Esophagus squamous epithelium (tissue), 5 donors: Measurements from ENCODE around the gene KDM4E. TPM values are rescaled to one million over a fixed set of nuclear protein-coding genes. Genes with fewer than 3 reads are reported as not detected.
"Not testable (repeated sequence)": the region's sequence is repeated elsewhere in the genome, so short reads cannot be mapped to it uniquely, and the experiment has no call there.

Source experiments
- DNase-seq: peaks from one replicate; lab custom pipeline; 2025; lab: John Stamatoyannopoulos, UW
- H3K27ac ChIP-seq, 4 donors: fragments of 200-600 bp; sonication (generic); one replicate each; pipeline ENCODE4 v1.5.1; 2016 to 2019; ENCODE audit warnings: mild to moderate bottlenecking in 1 of 4
- H3K27me3 ChIP-seq, 4 donors: fragments of 200-600 bp; sonication (generic); 1 replicate in 3 of 4; 2 replicates in 1 of 4; pipeline versions ENCODE4 v1.5.1 to v1.6.0; 2017 to 2021; ENCODE audit warnings: antibody characterized with exemption in 1 of 4
- H3K36me3 ChIP-seq, 3 donors: fragments of 200-600 bp; sonication (generic); one replicate each; pipeline ENCODE4 v1.5.1; 2016 to 2019
- H3K4me1 ChIP-seq, 3 donors: fragments of 200-600 bp; sonication (generic); one replicate each; pipeline ENCODE4 v1.5.1; 2017 to 2019
- H3K4me3 ChIP-seq, 4 donors: fragments of 200-600 bp; sonication (generic); 1 replicate in 3 of 4; 2 replicates in 1 of 4; pipeline ENCODE4 v1.5.1; 2016 to 2019; ENCODE audit warnings: mild to moderate bottlenecking in 2 of 4, moderate library complexity in 1 of 4
- H3K9me3 ChIP-seq, 3 donors: fragments of 200-600 bp; sonication (generic); one replicate each; pipeline ENCODE4 v1.5.1; 2016 to 2019
- POLR2A ChIP-seq, 4 donors: fragments of 450-650 bp; IDR thresholded peaks; one replicate each; pipeline ENCODE4 v1.6.1; 2017; ENCODE audit warnings: antibody characterized with exemption in 4 of 4, mild to moderate bottlenecking in 4 of 4, moderate library complexity in 3 of 4
- WGBS, 2 donors: methylation state at CpG; one replicate each; pipeline ENCODE4 v1.1.5; 2018; 5-methylcytosine and 5-hydroxymethylcytosine counted together
- intact Hi-C: fragments of 100-400 bp; cut with DNase I; formaldehyde crosslinking; loops from one replicate; pipeline ENCODE4 v1.15.0; 2022
- total RNA-seq, 4 donors: library from RNA; depleted of rRNA; stranded (reverse); fragments of >200 nt; gene quantifications; one replicate each; pipeline ENCODE4 v1.1.0, GENCODE V29; 2016
- TF ChIP-seq, protein P1 (sequence below), 6 experiments: fragments of 450-650 bp in 4 of 6; fragments of 200-600 bp in 2 of 6; sonication (generic) in 2 of 6; IDR thresholded peaks; one replicate each; pipeline ENCODE4 v1.5.1; 2016 to 2019; ENCODE audit warnings: antibody characterized with exemption in 6 of 6, mild to moderate bottlenecking in 4 of 6, moderate library complexity in 4 of 6
- donor health status: DM: yes; HTN: yes; CAD: no.

KDM4E gene
- total RNA-seq, 4 donors from 2014 or later: not detected

GRCh38 chr11:95035316-95035715, 10.3 kb downstream of the KDM4E start:
- no peaks in the 10 kb centered on the region for H3K9me3 ChIP-seq
- no peak for TF ChIP-seq POLR2A (IDR thresholded peaks at IDR 0.05)
- TF ChIP-seq, protein P1, sequence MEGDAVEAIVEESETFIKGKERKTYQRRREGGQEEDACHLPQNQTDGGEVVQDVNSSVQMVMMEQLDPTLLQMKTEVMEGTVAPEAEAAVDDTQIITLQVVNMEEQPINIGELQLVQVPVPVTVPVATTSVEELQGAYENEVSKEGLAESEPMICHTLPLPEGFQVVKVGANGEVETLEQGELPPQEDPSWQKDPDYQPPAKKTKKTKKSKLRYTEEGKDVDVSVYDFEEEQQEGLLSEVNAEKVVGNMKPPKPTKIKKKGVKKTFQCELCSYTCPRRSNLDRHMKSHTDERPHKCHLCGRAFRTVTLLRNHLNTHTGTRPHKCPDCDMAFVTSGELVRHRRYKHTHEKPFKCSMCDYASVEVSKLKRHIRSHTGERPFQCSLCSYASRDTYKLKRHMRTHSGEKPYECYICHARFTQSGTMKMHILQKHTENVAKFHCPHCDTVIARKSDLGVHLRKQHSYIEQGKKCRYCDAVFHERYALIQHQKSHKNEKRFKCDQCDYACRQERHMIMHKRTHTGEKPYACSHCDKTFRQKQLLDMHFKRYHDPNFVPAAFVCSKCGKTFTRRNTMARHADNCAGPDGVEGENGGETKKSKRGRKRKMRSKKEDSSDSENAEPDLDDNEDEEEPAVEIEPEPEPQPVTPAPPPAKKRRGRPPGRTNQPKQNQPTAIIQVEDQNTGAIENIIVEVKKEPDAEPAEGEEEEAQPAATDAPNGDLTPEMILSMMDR (IDR thresholded peaks at IDR 0.05): no peak
- no peak overlapping the region for H3K27ac ChIP-seq
- H3K27me3 ChIP-seq: peaks cover 0 to 18% (median 0%) of the 10 kb centered on the region in 4 donors
- H3K4me1 ChIP-seq: no peaks in the 10 kb centered on the region
- H3K36me3 ChIP-seq: no peaks in the 10 kb centered on the region
- WGBS, 2 donors: 19 to 58% methylated on average over 2 of the region's 2 CpGs
- no peak for DNase-seq
- no peak overlapping the region for H3K4me3 ChIP-seq
- intact Hi-C loops: no loop called here

DNA sequence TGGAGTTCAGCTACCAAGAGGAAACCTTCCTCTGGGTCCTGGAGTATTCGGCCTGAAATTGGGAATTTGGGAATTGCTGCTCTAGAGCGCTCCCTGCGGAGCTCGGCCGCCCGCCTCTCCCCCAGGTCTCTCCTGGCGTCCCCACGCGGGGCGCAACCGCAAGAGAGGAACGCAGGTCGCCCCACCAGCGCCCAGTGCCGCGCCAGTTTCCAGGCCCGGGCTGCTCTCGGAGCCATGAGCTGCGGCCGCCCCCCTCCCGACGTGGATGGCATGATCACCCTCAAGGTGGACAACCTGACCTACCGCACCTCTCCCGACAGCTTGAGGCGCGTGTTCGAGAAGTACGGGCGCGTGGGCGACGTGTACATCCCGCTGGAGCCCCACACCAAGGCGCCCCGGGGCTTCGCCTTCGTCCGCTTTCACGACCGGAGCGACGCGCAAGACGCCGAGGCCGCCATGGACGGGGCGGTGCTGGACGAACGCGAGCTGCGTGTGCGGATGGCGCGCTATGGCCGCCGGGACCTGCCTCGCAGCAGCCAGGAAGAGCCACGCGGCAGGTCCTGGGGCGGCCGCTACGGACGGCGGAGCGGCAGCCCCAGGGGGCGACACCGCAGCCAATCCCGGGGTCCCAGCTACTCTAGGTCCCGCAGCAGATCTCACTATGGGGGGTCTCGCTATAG, 12.4 kb downstream of the KDM4E start:
- H3K9me3 ChIP-seq, H3K36me3 ChIP-seq, intact Hi-C loops, H3K27ac ChIP-seq, H3K4me1 ChIP-seq, DNase-seq: not testable (repeated sequence)
- peaks cover 0 to 29% (median 0%) of the 10 kb centered on the region in 4 donors for H3K27me3 ChIP-seq
- H3K4me3 ChIP-seq: peak overlapping the region; percentile 16 to 56 (median 42)
- WGBS, 2 donors: 27 to 59% methylated on average over 3 to 15 of the region's 71 CpGs

DNA sequence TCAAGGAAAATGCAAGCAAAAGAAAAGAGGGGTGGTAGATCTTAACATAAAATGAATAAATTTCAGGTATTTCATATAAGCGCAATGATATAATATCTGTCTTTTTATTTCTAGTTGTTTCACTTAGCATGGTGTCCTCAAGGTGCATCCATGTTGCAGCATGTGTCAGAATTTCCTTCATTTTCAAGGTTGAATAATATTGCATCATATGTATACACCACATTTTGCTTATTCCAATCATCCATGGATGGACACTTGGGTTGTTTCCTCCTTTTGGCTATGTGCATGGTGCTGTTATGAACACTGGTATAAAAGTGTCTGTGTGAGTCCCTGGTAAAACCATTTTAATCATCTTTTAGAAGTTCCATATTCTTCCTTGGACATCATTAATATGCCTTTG, 17.2 kb downstream of the KDM4E start:
- Histone ChIP-seq H3K27ac (no peak overlapping the region), H3K4me1 (no peaks in the 10 kb centered on the region), H3K9me3 (no peaks in the 10 kb centered on the region), H3K36me3 (no peaks in the 10 kb centered on the region), H3K27me3 (peaks cover 0 to 37% (median 0%) of the 10 kb centered on the region in 4 donors), H3K4me3 (no peak overlapping the region)
- 92 to 100% methylated on average over 1 of the region's 1 CpG for WGBS, 2 donors
- no peak for DNase-seq
- no peak for TF ChIP-seq POLR2A (IDR thresholded peaks at IDR 0.05)
- TF ChIP-seq, protein P1 (IDR thresholded peaks at IDR 0.05): no peak
- intact Hi-C loops: no loop called here

- H3K36me3 ChIP-seq: no peaks in the 10 kb centered on the region
- WGBS, 2 donors: 40 to 100% methylated on average over 1 to 3 of the region's 3 CpGs
- no peak for TF ChIP-seq POLR2A (IDR thresholded peaks at IDR 0.05)
- TF ChIP-seq, protein P1 (IDR thresholded peaks at IDR 0.05): no peak
- peaks cover 0 to 31% (median 0%) of the 10 kb centered on the region in 4 donors for H3K27me3 ChIP-seq
- no peak for DNase-seq
- no peak overlapping the region for H3K4me3 ChIP-seq
- H3K4me1 ChIP-seq: no peaks in the 10 kb centered on the region
- intact Hi-C loops: no loop called here
- no peak overlapping the region for H3K27ac ChIP-seq
- no peaks in the 10 kb centered on the region for H3K9me3 ChIP-seq
Measured at GRCh38 chr11:95042906-95043305, 17.8 kb downstream of the KDM4E start.

DNA sequence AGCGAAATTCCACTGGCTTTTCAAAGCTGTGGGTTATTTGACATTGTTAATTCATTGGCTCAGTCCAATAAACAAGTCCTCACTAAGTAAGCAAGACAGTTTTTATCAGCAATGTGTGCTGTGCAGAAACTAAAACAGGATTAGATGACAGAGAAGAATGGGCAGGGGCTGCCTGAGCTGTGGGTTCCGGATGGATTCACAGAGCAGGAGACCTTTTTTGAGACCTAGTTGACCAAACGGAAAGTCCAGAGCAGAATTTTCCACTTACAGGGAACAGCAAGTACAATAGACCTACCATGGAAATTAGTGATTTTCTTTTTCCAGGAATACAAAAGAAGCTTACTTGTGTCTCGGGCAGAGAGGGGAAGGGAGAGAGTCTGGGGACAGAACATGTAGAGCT, 19.0 kb downstream of the KDM4E start:
- TF ChIP-seq, protein P1 (IDR thresholded peaks at IDR 0.05): no peak
- TF ChIP-seq POLR2A (IDR thresholded peaks at IDR 0.05): no peak
- Histone ChIP-seq H3K27ac (no peak overlapping the region), H3K9me3 (no peaks in the 10 kb centered on the region), H3K4me1 (no peaks in the 10 kb centered on the region), H3K36me3 (no peaks in the 10 kb centered on the region), H3K27me3 (peaks cover 0 to 27% (median 0%) of the 10 kb centered on the region in 4 donors), H3K4me3 (no peak overlapping the region)
- 49 to 53% methylated on average over 4 of the region's 4 CpGs for WGBS, 2 donors
- intact Hi-C loops: no loop called here
- DNase-seq: no peak
